HG03175 (cell line): Measurements from ENCODE around the gene SPOPL.
A peak's percentile ranks its signal among the peaks of the same experiment; 100 is the strongest.

ENCODE experiments used
- ATAC-seq: cut with Tn5 transposase; IDR thresholded peaks from one replicate; pipeline ENCODE4 v1.9.1; 2021; ENCODE audit warnings: mild to moderate bottlenecking, moderate library complexity; ENCODE audit not compliant: unreplicated experiment

Gene SPOPL

DNA sequence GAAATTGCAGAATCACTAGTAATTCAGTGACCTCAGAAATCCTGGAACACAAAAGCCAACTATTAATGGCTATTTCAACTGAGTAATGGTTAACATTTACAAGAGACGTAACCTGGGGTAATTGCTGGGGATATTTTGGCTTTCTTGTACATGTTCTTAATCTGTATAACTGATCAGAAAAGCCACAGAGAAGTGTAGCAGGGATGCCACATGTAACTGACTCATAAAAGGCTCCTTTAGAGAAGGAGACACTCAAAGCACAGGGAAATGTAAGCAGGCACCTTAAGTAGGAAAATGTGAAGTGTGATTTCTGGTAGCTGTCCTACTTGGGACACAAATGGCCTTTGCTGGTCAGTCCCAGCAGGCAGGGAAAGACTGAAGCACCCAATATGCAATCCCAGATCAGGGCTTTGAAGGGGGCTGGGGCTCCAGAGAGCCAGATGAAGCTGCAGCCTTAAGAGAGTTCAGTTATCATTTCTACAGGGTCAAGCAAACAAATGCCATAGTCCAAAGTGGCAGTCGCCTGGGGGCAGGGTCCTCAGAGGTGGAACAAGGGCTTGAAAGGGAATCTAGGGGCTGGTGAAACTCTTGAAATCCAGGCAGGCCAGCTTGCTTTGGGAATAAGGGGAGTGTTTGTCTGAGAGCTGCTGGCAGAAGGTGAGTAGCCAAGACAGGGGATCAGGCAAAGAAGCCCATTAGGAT lies 7.2 kb upstream of the SPOPL start:
- ATAC-seq: no peak

DNA sequence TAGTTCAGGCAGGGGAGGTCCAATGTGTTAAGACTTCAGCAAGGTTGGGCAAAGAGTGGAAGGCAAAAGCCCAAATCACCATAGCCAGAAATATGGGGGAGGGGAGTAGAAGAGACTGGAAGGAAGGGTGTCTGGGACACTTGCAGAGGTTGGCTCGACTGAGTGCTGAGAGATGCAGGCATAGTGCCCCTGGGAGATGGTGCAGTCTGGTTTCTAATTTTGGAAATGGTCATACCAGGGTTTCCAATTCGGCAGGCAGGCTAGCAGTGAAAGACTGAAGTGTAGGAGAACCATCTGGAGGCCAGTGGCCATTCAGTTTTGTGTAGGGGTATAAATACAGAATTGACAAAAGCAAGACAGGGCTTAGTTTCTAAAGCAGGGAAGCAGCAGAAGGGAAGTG lies 6.2 kb upstream of the SPOPL start:
- ATAC-seq: no peak

DNA sequence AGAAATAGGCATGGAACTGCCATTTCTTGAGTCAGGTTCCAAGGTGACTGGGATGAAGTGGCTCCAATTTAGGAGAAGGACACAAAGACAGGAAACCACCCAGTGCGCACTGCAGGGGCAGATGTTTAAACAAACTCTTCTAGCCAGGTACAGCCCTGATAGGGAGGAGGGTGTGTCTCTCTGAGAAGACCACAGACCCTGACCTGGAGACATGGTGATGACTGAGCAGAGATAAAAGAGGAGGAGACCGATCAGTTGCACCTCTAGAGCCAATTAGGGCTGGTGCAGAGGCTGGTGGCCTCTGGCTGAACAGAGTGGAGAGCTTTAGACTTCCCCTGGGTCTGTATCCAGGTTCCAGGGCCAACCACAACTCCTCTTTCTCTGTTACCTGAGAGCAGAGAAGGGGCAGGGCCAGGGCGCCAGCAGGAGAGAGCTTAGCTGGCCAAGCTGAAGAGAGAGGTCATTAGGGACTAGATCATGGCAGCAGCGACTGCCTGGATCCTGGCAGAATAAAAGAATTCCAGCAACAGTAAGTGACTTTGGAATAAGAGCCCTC lies 5.4 kb upstream of the SPOPL start:
- no peak for ATAC-seq

DNA sequence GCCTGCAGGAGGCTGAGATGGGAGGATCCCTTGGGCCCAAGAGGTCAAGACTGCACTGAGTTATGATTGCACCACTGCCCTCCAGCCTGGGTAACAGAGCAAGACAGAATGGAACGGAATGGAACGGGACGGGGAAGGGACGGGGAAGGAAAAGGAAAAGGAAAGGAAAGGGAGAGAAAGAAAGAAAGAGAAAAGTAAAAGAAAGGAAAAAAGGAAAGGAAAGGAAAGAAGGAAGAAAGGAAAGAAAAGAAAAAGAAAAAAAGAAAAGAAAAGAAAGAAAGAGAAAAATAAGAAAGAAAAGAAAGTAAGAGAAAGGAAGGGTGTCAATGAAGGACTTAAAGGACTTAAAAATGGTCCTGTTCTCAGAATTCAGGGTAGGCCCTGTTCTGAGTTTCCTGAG lies 4.3 kb upstream of the SPOPL start:
- no peak for ATAC-seq

DNA sequence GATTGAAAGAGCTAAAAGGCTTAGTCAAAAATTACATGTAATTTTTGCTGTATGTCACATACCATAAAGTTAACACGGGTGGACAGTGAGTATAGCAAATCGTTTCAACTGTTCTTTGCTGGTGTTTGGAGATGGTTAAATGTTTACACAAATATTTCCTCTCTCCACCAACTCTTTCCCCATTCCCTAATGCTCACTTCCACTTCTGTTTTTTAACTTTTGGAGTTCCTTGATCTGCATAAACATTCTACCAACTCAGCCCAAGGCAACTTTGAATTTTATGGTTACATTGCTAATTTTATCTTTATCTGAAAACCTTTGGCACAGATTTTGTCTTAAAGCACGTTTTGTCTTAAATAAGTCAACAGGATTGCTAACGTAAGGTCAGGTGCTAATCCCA lies 1.9 kb upstream of the SPOPL start:
- no peak for ATAC-seq

DNA sequence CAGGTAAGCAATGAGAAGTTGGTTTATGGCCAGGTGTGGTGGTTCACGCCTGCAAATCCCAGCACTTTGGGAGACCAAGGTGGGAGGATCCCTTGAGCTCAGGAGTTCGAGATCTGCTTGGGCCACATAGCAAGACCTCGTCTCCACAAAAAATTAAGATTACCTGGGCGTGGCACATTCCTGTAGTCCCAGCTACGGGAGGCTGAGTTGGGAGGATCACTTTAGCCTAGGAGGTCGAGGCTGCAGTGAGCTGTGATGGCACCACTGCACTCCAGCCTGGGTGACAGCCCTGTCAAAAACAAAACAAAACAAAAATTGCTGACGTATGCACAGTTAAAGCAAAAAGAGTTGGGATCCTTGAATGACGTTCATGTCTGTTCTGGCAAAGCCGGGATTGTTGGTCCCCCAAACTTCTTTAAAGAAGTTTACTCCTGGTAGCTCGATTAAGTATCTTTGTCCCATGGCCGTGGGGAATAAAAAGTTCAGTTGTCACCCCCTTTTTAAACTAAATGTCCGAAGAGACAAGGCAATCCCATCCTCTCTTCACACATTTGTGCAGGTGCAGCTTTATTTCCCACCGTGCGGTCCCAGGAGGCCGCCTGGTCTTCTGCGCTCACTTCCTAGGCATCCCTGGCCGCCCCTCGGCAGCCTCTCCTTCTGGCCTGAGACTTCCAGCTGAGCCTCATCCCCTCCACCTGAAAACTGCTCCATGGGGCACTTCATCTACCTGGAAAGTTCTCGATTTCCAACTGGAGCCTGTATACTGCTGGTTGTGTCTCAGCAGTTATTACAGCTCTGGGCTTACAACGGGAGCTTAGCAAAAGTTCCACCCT lies 762 bp upstream of the SPOPL start:
- ATAC-seq: peak; percentile 5

DNA sequence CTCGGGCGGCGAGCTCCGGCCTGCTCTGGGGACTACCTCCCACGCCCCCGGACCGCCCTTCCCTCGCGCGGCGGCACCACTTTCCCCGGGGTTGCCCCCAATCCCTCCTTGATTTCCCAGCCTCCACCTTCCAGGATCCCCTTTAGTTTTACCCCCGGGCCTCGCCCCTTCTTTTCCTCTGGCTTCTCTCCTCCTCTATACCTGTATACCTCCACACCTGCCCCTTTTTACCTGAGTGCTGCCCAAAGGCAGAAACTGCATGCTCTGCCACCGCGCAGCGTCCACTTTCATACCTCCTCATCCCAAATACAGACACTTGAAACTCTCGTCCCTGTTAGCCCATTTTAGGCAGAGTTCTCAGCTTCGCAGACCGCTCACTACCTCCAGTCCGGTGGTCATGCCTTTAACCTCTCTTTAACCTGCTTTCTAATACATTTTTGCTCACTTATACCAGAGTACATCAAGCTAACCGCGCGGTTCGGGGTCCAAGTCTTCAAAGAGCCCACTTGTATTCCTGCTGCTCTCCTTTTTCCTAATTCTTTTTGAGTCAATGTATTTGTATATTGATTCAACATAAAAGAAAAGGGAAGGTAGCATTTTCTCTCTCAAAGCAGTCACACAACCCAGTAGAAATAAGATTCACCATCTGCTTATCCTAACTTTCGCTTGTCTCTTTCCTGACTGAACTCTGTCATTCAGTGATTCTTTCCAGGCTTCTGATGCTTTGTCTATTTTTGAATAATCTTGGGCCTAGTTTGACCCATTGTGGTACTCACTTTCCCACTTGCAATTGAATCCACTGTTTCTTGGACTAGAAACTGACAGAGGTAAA lies 901 bp downstream of the SPOPL start:
- peak; percentile 2 for ATAC-seq

DNA sequence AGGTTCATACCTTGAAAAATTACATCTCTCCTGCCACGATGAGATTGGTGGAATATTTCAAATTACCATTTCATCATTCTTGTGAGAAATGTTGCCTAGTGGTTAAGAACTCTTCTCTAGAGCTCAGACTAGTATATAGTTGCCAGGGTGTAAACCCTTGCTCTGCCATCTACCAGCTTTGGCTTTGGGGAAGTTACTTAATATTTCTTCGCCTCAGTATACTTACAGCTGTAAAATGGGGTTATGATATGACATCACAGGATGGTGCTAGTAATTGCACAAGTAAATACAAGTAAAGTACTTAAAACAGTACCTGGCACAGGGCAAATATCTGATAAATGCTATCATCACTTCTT lies 1.5 kb downstream of the SPOPL start:
- ATAC-seq: peak; percentile 22

DNA sequence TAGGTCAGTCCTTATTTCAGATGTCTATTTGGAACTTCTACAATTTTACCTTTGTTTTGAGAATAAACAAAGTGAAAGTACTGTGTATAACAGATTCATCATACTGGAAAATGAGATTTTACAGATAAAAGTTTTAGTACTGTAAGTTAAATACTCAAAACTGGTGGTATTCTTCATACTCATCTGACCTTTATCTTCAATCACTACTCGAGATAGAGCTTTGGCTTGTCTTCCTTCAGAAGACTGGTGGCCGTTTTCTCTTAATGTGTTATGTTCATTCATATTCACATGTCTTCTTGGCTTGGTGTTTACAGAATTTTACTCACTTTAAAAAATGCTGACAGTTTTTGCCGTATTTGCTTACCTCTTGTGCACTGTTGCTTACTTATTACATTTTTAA lies 2.1 kb downstream of the SPOPL start:
- ATAC-seq: no peak

DNA sequence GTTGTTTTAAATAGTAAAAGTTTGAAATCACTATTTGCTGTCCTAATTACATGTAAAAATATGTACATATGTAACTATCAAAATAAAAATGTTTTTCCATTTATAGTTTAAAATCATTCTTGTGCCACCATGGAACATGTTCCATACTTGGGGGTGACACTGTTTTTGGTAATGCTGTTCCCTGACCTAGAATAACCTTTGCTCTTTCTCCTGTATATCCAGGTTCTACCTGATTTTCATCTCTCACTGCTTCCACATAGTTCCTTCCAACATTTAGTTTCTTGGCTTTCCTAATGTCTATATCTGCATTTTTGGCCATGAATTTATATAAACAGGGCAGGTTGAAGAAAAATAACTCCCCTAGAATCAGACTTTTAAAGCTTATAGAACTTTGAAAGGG lies 2.5 kb downstream of the SPOPL start:
- ATAC-seq: no peak

DNA sequence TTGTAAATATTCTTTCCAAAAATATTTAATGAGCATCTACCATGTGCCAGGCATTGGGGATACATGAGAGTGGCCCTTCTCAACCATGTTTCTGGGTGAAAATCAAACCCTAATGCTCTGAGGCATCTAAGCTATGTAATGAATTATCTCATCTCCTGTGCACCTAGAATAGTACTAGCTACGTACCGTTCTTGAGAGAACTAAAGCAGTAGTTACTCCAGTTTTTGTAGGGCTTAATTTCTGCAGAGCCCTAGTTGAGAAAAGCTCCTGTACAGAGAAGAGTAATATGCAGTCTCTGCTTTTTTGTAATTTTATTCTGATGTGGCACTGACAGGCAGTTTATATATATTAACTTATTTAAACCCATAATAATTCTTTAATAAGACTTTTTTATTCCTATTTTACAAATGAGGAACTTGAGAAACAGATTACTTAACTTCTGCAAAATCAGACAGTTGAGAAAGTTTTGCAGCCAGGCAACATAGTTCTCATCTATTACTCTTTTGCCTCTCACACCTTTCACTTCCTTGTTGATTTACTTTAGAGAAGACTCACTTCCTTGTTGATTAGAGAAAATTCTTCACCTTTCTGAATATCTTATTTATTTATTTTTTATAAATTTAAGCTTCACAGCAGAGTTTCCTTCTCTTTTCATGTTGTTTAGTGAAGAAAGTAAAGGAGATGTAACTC lies 3.1 kb downstream of the SPOPL start:
- ATAC-seq: peak; percentile 42

DNA sequence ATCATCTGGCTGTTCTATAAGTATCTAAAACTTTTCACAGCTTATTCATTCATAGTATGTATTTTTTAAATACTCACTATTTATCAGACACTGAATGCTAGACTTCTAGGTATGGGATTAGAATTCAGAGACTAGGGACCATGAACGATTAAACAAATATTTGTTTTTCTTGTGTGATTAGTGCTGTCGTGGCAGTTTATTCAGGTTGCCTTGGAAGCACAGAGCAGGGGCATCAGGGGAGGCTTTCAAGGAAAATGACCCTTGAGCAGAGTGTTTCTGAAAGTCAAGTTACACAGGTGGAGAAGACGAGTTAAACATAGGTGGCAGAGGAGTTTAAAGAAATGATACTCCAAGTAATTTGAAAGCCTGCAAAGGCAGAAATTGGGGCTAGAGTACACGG lies 5.7 kb downstream of the SPOPL start:
- ATAC-seq: no peak

DNA sequence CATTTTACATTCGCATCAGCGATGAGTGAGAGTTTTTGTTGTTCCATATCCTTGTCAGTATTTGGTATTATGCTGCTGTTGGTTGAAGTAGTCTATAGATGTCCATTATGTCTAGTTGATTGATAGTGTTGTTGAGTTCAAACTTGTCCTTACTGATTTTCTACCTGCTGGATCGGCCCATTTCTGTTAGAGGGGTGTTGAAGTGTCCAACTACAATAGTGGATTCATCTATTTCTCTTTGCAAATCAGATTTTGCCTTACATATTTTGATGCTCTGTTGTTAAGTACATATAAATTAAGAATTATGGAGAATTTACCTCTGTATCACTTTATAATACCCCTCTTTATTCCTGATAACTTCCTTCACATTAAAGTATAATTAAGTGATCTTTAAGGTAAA lies 8.7 kb downstream of the SPOPL start:
- ATAC-seq: no peak

DNA sequence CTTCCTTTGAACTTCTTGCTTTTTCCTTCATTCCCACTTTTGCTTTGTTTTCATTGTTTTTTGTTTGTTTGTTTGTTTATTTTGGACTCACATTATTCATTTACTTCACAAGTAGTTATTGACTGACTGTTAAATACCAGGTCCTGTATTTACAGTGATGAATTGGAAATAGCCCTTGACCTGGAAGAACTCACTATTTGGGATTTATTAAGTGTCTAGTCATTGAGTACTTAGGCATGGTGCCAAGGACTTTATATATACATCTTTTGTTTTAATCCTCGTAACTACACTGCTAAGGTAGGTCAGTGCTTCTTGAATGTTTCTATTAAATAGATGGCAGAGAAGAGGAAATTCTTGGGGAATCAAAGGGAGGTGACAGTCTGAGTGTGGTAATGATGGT lies 11.1 kb downstream of the SPOPL start:
- ATAC-seq: no peak

DNA sequence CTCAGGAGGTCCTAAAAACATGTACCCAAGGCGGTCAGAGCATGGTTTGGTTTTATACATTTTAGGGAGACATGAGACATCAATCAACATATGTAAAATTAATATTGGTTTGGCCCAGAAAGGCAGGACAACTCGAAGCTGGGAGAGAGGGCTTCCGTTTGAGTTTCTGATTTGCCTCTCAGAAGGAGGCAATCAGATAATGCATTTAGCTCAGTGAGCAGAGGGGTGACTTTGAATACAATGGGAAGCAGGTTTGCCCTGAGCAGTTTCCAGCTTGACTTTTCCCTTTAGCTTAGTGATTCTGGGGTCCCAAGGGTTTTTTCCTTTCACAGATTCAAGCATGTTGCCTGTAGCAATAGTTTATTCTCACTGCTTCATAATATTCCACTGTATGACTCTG lies 12.6 kb downstream of the SPOPL start:
- ATAC-seq: no peak

DNA sequence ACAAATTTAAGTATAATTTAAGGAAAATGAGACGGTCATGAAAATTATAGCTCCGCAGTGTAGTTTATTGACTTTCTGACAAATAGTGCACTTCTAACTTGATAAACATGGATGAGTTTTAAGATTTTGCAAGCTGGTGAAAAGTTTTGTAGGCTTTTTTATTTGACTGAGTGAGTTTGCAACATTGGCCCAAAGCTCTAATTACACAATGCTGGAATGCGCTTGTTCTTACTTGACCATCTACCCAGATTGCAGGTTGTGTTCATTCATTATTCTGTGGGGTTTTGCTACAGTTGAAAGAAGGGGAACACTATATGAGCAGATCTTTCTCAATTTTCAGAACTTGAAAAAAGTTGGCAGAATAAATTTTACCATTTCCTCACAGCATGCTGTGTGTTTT lies 13.5 kb downstream of the SPOPL start:
- no peak for ATAC-seq

DNA sequence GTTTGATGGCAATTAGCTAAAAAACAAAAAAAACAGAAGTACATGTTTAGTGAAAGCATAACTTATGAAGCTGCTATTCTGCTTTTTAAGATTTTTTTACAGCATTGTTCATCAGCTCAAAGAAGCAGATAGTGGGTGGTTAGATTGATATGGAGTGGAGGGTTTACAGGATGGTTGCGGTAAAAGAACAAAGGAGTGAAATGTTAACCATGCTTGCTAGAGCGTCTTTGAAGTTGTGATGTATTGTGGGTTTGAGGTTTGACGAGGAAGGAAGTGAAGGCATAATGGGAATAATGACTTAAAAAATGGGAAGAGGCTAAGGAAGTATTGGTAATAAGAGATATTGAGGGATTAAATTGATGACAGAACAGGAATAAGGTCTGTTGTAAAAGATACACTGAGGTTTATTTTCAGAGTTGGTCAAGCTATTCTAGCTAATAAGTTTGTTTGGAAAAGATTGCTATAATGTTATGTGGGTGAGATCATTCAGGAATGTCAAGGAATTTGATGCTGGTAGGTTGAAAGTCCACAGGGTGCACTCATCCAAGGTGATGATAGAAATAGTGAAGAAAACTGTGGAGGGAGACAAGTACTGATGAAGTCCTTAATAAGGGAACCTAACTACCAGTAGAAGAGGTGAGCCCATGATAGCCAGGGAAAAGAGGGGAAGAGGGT lies 14.6 kb downstream of the SPOPL start:
- no peak for ATAC-seq

DNA sequence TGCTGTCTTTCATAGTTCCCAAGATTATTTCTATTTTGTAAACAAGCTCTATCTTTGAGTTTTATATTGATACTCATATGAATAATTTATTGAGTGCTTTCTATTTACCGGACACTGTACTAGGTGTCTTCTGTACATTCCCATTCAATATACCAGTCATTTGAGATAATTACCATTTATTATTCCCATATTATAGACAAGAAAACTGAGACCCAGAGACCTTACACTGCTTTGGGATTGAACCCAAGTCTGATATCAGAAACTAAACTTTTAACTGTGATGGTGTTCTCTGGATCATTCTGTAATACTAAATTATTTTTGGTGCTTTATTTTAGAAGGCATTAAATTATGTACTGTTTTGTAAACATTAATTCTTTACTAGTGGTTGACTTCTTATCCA lies 17.3 kb downstream of the SPOPL start:
- ATAC-seq: no peak

DNA sequence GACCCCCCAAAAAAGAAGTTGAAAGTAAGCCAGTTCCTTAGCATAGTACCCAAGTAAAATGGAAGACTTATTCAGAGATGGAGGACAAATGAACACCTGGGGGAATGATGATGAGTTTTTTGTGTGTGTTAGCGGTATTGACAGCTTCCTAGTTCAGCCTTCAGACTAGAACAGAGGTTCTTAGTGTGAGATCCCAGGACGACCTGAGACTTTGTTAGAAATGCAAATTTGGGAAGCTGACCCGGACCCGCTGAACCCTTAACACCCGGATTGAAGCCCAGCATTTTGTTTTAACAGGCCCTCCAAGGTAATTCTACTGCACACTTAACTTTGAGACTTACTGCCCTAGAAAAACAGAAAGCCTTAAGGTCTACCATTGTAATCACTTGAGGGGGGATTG lies 20.3 kb downstream of the SPOPL start:
- ATAC-seq: no peak

DNA sequence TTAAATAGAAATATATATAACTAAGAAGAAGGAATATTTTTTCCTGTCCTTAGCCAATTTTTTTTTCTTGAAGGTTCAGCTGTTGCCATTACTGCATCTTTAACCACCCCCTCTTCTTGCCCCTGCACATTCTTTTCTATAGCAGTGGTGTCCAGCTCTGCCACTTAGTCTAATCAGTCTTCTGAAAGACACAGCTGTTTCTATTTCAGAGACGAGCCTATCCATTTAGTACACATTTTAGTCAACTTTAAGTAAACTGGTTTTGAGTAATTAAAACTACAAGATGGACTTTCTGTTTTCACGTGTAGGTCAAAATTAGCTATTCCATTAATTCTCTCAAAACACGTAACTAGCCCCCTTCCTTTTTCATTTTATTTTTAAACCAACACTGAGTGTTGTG lies 21.0 kb downstream of the SPOPL start:
- peak; percentile 69 for ATAC-seq
